ENCODE results near the gene SERINC4.

Gene SERINC4

DNA sequence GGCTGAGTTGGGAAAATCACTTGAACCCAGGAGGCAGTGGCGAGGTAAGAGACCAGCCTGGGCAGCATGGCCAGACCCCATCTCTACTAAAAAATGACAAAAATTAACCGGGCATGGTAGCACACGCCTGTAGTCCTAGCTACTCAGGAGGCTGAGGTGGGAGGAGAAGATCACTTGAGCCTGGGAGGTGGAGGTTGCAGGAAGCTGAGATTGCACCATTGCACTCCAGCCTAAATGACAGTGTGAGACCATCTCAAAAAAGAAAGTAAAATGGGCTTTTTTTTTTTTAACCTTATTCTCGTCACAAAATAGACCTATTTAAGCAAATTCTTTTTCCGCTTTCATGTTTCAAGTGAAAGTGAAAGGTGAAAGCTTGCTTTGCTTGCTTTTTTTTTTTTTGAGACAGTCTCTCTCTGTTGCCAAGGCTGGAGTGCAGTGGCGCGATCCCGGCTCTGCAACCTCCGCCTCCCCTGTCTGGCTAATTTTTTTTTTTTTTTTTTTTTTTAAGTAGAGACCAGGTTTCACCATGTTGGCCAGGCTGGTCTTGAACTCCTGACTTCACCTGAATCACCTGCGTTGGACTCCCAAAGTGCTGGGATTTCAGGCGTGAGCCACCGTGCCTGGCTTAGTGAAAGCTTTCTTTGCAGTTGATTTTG is 50.2 kb downstream of the SERINC4 start:
- peak overlapping the region; percentile 42; the same call in 1 of the 2 replicates for H3K4me3 ChIP-seq (ENCODE audit: low read length)

GRCh38 chr15:43748376-43748775 is 51.6 kb downstream of the SERINC4 start:
- TF ChIP-seq ZNF274 (IDR thresholded peaks at IDR 0.05; ENCODE audit: low read depth, low read length): no peak
- H3K4me3 ChIP-seq (ENCODE audit: low read length): peak overlapping the region; percentile 32; the same call in 1 of the 2 replicates

More for the DNA sequence above, 50.2 kb downstream of the SERINC4 start:
- TF ChIP-seq ZNF274 (IDR thresholded peaks at IDR 0.05; ENCODE audit: low read depth, low read length): no peak

DNA sequence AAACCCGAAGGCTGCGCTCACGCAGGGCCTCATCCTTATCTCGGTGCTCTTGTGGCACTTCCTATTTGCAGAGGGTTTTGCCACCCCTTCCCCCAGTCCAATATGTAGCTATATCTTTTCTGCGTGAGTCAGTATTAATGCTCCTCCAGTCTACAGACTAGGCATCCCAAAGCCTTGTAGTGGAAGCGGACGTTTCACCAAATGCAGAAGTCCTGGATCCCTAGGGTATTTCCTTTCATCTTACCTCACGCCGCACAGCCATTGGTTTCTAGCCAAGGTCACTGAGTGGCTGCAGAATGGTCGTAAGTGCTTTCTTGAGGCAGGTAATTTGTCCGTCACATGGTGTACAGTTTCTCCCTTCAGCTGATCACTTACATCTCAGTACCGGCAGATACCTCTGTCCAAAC is 53.1 kb downstream of the SERINC4 start:
- H3K4me3 ChIP-seq (ENCODE audit: low read length): peak overlapping the region; percentile 79

- H3K4me3 ChIP-seq (ENCODE audit: low read length): peak within 1 kb of the TSS; percentile 79
Measured at GRCh38 chr15:43746245-43746902, 53.6 kb downstream of the SERINC4 start, which contains the start of gene PDIA3. TSS of gene PDIA3 (plus strand) at chr15:43746438. CDS start at chr15:43746540, 102 bp downstream.
